Endothelial cell of umbilical vein (primary cell): ENCODE data around the gene TLR9.

Source experiments
- FOS ChIP-seq: IDR thresholded peaks from 2 replicates; pipeline ENCODE4 v1.6.1; 2011; ENCODE audit warnings: mild to moderate bottlenecking, low read length, moderate library complexity, borderline replicate concordance; ENCODE audit not compliant: insufficient read depth
- JUN ChIP-seq: IDR thresholded peaks from 2 replicates; pipeline ENCODE4 v1.6.1; 2011; ENCODE audit warnings: borderline replicate concordance, low read depth; ENCODE audit not compliant: insufficient read length, insufficient read depth
- POLR2A ChIP-seq: IDR thresholded peaks from 2 replicates; pipeline ENCODE4 v1.6.1; 2012; ENCODE audit warnings: low read depth, mild to moderate bottlenecking, control low read depth, low read length
- POLR2AphosphoS5 ChIP-seq: IDR thresholded peaks from 2 replicates; pipeline ENCODE4 v1.6.1; 2012; ENCODE audit warnings: low read depth, mild to moderate bottlenecking, control low read depth, low read length, moderate library complexity; ENCODE audit not compliant: insufficient read depth
- TF ChIP-seq, protein P1 (sequence below), 2 donors: IDR thresholded peaks; 1 replicate in 1 of 2; 2 replicates in 1 of 2; pipeline ENCODE4 v1.5.1; 2011; ENCODE audit warnings: low read length in 2 of 2, mild to moderate bottlenecking in 2 of 2, moderate library complexity in 2 of 2, control low read depth in 1 of 2, inconsistent platforms in 1 of 2, low read depth in 1 of 2; ENCODE audit not compliant: insufficient read depth in 1 of 2; ENCODE audit errors: extremely low read depth in 1 of 2
- TF ChIP-seq, protein P2 (sequence below): IDR thresholded peaks from 2 replicates; pipeline ENCODE4 v1.6.1; 2011; ENCODE audit not compliant: insufficient read depth, insufficient read length

GRCh38 chr3:52203701-52204100 is 21.7 kb downstream of the TLR9 start:
- TF ChIP-seq, protein P1, sequence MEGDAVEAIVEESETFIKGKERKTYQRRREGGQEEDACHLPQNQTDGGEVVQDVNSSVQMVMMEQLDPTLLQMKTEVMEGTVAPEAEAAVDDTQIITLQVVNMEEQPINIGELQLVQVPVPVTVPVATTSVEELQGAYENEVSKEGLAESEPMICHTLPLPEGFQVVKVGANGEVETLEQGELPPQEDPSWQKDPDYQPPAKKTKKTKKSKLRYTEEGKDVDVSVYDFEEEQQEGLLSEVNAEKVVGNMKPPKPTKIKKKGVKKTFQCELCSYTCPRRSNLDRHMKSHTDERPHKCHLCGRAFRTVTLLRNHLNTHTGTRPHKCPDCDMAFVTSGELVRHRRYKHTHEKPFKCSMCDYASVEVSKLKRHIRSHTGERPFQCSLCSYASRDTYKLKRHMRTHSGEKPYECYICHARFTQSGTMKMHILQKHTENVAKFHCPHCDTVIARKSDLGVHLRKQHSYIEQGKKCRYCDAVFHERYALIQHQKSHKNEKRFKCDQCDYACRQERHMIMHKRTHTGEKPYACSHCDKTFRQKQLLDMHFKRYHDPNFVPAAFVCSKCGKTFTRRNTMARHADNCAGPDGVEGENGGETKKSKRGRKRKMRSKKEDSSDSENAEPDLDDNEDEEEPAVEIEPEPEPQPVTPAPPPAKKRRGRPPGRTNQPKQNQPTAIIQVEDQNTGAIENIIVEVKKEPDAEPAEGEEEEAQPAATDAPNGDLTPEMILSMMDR (IDR thresholded peaks at IDR 0.05; ENCODE audit: extremely low read depth in 1 of 2, insufficient read depth in 1 of 2, low read depth in 1 of 2, low read length in 2 of 2): no peak
- TF ChIP-seq POLR2A: no peak
- no peak for TF ChIP-seq POLR2AphosphoS5
- TF ChIP-seq, protein P2, sequence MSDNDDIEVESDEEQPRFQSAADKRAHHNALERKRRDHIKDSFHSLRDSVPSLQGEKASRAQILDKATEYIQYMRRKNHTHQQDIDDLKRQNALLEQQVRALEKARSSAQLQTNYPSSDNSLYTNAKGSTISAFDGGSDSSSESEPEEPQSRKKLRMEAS: no peak
- no peak for TF ChIP-seq JUN
- TF ChIP-seq FOS: no peak
